ENCODE data around the gene DOCK6.
"Not testable (repeated sequence)": the region's sequence is repeated elsewhere in the genome, so short reads cannot be mapped to it uniquely, and the experiment has no call there.

Gene DOCK6

GRCh38 chr19:11172576-11172975, 89.7 kb downstream of the DOCK6 start:
- no peak for DNase-seq (ENCODE audit: low read depth in 3 of 3)

DNA sequence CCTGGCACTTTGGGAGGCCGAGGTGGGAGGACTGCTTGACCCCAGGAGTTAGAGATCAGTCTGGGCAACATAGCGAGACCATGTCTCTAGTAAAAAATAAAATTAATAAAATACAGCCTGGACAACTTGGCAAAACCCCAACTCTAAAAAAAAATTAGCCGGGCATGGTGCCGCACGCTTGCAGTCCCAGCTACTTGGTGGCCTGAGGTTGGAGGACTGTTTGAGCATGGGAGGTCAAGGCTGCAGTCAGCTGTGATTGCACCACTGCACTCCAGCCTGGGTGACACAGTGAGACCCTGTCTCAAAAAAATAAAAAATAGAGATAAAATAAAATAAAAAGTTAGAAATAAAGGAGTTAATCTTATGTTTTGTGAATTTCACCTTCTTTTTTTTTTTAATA, 91.2 kb downstream of the DOCK6 start:
- DNase-seq (ENCODE audit: low read depth in 3 of 3): no peak

- DNase-seq (ENCODE audit: low read depth in 3 of 3): no peak
Observed at GRCh38 chr19:11169896-11170678, 92.2 kb downstream of the DOCK6 start.

DNA sequence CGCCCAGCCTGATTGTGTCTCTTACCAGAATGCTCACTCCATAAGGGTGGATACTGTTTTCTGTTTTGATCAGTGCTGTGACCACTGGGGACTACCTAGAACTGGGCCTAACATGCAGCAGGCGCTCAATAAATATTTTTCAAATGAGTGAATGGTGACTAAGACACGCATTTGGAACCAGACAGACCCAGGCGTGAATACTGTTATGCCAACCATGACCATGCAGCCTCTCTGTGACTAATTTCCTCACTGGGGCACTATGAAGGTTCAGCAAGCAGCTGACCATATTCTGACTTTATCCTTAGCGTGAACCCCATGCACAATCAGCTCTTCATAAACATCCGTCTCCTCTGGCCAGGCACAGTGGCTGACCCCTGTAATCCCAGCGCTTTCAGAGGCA, 93.8 kb downstream of the DOCK6 start:
- no peak for DNase-seq (ENCODE audit: low read depth in 3 of 3)

GRCh38 chr19:11166281-11167142, 95.8 kb downstream of the DOCK6 start:
- no peak for DNase-seq (ENCODE audit: low read depth in 3 of 3)

- DNase-seq (ENCODE audit: low read depth in 3 of 3): no peak
Observed at GRCh38 chr19:11165486-11166030, 96.8 kb downstream of the DOCK6 start.

DNA sequence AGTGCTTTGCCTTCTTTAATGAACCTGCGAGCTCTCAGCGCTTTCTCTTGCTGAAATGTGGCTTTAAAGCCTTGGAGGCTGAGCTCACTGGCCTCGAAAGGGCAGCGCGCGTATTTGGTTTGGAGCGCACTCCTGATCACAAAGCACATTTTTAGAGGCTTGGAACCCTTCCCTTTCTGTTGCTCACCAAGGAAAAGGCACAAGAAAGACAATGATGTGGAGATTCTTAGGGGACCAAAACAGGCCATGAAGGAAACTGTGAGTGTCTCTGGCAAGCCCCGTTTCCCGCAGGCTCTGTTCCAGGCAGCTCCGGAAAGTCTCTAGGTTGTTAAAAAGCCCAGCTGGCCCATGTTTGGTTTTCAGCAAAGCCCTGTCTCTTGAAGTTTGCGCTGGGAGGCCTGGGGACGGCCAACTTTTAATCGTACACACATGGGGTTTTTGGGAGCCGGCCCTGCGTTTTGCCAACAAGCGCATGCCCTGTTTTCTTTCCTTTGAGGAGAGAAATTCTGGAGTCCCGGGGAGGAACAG, 97.4 kb downstream of the DOCK6 start:
- DNase-seq (ENCODE audit: low read depth in 3 of 3): no peak

- no peak for DNase-seq (ENCODE audit: low read depth in 3 of 3)
Observed at GRCh38 chr19:11164296-11164695, 98.0 kb downstream of the DOCK6 start.

DNA sequence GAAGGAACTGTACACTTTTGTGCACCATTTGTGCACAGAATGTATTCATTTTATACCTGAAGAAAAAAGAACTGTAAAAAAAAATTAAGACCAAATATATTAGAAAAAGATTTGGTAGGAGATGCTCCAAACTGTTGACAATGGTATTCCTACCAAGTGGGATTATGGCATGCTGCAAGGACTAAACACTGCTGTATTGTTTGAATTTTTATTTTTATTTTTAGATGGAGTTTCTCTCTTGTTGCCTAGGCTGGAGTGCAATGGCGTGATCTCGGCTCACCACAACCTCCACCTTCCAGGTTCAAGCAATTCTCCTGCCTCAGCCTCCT, 101.9 kb downstream of the DOCK6 start:
- not testable (repeated sequence) for DNase-seq (ENCODE audit: low read depth in 3 of 3)

- no peak for DNase-seq (ENCODE audit: low read depth in 3 of 3)
Observed at GRCh38 chr19:11159598-11160439, 102.5 kb downstream of the DOCK6 start.

- peak; percentile 79 to 92 (median 83) for DNase-seq (ENCODE audit: low read depth in 3 of 3)
Observed at GRCh38 chr19:11155373-11156120, 106.8 kb downstream of the DOCK6 start, which contains the start of gene SPC24. Gene SPC24 (minus strand): TSS chr19:11155782. CDS start chr19:11155776, 6 bp downstream.

GRCh38 chr19:11154683-11155047, 107.7 kb downstream of the DOCK6 start:
- no peak for DNase-seq (ENCODE audit: low read depth in 3 of 3)

DNA sequence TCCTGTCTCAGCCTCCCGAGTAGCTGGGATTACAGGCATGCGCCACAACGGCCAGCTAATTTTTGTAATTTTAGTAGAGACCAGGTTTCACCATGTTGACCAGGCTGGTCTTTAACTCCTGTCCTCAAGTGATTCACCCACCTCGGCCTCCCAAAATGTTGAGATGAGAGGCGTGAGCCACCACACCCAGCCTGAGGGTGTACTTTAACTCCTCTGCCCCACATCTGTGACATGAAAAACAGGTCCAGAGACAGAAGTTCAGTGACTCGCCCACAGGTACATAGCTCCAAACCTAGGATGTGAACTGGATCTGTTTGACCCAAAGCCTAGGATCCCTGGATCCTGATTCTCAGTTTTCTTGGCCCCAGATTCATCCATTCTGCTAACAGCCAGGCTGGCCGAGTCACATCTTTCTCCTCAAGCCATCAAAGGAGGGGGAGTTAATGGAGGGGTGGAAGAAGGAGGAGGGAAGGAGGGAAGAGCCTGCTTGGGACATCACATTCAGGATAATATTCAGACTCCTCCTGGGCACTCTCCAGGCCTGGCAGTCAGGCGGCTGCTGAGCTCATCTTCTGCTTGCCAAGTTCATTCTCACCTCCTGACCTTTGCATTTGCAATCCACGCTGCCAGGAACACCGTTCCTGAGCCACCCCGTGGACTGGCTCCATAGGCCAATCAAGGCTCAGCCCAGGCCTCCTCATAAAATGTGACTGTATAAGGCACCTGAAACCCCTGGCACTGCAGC, 109.8 kb downstream of the DOCK6 start:
- DNase-seq (ENCODE audit: low read depth in 3 of 3): no peak

DNA sequence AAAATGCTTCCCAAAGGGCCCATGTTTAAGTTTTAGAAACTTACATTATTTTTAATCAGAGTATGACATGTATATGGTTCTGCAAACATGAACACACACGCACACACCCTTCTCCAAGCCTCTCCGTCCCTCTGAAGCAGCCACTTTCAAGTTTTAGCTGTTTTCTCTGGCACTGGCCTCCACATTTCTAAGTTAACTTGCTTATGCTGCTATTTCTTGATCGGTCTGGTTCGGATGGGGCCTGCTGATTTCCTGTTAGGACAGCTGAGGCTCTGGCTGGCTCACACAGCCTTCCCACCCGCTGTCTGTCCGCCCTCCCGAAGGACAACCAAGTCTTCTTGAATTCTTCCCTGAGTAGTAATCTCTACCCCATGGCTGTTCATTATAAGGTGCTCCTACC, 111.1 kb downstream of the DOCK6 start:
- no peak for DNase-seq (ENCODE audit: low read depth in 3 of 3)

All from stimulated activated CD4-positive, alpha-beta T cell treated with anti-CD3 and anti-CD28 coated beads, TNF-alpha, amount 100 ng/mL, for 24 hours (primary cell).